ENCODE results near the gene KCNMB3.
"Not testable (repeated sequence)": the region's sequence is repeated elsewhere in the genome, so short reads cannot be mapped to it uniquely, and the experiment has no call there.

Gene KCNMB3

GRCh38 chr3:179223548-179223947, 27.4 kb downstream of the KCNMB3 start:
- TF ChIP-seq, protein P1, sequence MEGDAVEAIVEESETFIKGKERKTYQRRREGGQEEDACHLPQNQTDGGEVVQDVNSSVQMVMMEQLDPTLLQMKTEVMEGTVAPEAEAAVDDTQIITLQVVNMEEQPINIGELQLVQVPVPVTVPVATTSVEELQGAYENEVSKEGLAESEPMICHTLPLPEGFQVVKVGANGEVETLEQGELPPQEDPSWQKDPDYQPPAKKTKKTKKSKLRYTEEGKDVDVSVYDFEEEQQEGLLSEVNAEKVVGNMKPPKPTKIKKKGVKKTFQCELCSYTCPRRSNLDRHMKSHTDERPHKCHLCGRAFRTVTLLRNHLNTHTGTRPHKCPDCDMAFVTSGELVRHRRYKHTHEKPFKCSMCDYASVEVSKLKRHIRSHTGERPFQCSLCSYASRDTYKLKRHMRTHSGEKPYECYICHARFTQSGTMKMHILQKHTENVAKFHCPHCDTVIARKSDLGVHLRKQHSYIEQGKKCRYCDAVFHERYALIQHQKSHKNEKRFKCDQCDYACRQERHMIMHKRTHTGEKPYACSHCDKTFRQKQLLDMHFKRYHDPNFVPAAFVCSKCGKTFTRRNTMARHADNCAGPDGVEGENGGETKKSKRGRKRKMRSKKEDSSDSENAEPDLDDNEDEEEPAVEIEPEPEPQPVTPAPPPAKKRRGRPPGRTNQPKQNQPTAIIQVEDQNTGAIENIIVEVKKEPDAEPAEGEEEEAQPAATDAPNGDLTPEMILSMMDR (IDR thresholded peaks at IDR 0.05; ENCODE audit: insufficient read depth, low read length, poor library complexity, severe bottlenecking), result no peak
- no peak for TF ChIP-seq EZH2phosphoT487 (conservative IDR thresholded peaks at IDR 0.05; ENCODE audit: low read length)
- H3K27me3 ChIP-seq (ENCODE audit: low read length), result no peaks in the 10 kb centered on the region
- no peak overlapping the region for H3K9ac ChIP-seq (ENCODE audit: low read length)
- H3K79me2 ChIP-seq (ENCODE audit: insufficient read depth, low read length), result no peaks in the 10 kb centered on the region
- no peaks in the 10 kb centered on the region for H3K9me3 ChIP-seq (ENCODE audit: insufficient read depth, low read length)
- no peaks in the 10 kb centered on the region for H4K20me1 ChIP-seq (ENCODE audit: low read depth, low read length)
- H3K4me3 ChIP-seq (ENCODE audit: insufficient read depth, low read length, poor library complexity, severe bottlenecking), result no peak overlapping the region
- no peaks in the 10 kb centered on the region for H3K9me2 ChIP-seq (replicated peaks; ENCODE audit: insufficient read depth, low read length)
- no peak overlapping the region for H3K4me2 ChIP-seq (ENCODE audit: low read depth, low read length, poor library complexity, severe bottlenecking)
- no peaks in the 10 kb centered on the region for H3F3A ChIP-seq (ENCODE audit: insufficient read depth)
- H2AFZ ChIP-seq (ENCODE audit: low read depth, low read length, severe bottlenecking), result no peak overlapping the region
- no peak overlapping the region for H3K27ac ChIP-seq (ENCODE audit: low read depth, low read length)
- H3K36me3 ChIP-seq (ENCODE audit: low read length), result no peaks in the 10 kb centered on the region; the same call in 1 of the 2 replicates

DNA sequence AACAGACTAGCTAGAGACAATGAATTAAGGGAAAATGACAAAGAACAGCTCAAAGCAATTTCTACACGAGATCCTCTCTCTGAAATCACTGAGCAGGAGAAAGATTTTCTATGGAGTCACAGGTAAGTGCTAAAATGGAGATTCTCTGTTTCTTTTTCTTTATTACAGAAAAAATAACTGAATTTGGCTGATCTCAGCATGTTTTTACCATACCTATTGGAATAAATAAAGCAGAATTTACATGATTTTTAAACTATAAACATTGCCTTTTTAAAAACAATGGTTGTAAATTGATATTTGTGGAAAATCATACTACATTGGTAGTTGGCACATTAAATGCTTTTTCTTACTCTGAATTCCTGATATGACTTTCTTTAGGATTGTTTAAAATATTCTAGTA, 32.7 kb downstream of the KCNMB3 start:
- H2AFZ ChIP-seq (ENCODE audit: low read depth, low read length, severe bottlenecking); H3K4me3 ChIP-seq (ENCODE audit: insufficient read depth, low read length, poor library complexity, severe bottlenecking); H4K20me1 ChIP-seq (ENCODE audit: low read depth, low read length); H3K4me2 ChIP-seq (ENCODE audit: low read depth, low read length, poor library complexity, severe bottlenecking); H3K36me3 ChIP-seq (ENCODE audit: low read length); H3K27me3 ChIP-seq (ENCODE audit: low read length); H3K27ac ChIP-seq (ENCODE audit: low read depth, low read length); H3K9me3 ChIP-seq (ENCODE audit: insufficient read depth, low read length); H3K79me2 ChIP-seq (ENCODE audit: insufficient read depth, low read length); H3F3A ChIP-seq (ENCODE audit: insufficient read depth); H3K9ac ChIP-seq (ENCODE audit: low read length); H3K9me2 ChIP-seq (replicated peaks; ENCODE audit: insufficient read depth, low read length): not testable (repeated sequence)

- H3K79me2 ChIP-seq (ENCODE audit: insufficient read depth, low read length); H3F3A ChIP-seq (ENCODE audit: insufficient read depth); H3K9ac ChIP-seq (ENCODE audit: low read length); H3K4me3 ChIP-seq (ENCODE audit: insufficient read depth, low read length, poor library complexity, severe bottlenecking); H3K27ac ChIP-seq (ENCODE audit: low read depth, low read length); H4K20me1 ChIP-seq (ENCODE audit: low read depth, low read length); H2AFZ ChIP-seq (ENCODE audit: low read depth, low read length, severe bottlenecking); H3K36me3 ChIP-seq (ENCODE audit: low read length); H3K4me2 ChIP-seq (ENCODE audit: low read depth, low read length, poor library complexity, severe bottlenecking); H3K9me2 ChIP-seq (replicated peaks; ENCODE audit: insufficient read depth, low read length); H3K9me3 ChIP-seq (ENCODE audit: insufficient read depth, low read length); H3K27me3 ChIP-seq (ENCODE audit: low read length): not testable (repeated sequence)
Observed at GRCh38 chr3:179215550-179215949, 35.4 kb downstream of the KCNMB3 start.

DNA sequence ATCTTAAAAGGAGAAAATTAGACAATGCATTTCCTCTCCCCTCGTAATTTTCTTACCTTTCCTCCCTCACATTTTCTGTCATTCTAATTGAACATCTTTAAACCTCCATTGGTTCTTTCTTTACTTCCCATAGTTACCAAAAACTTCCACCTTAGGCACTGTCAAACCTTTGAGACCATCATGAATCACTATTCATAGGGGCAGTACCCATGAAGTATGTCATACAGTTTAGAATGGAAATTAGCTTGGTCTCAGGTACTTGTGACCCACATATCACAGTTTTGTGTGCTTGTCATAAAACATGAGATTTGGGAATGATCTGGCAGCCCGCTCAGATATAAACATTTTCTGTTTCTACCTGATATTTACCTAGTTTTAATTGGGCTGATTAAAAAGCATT, 50.1 kb downstream of the KCNMB3 start:
- H3K79me2 ChIP-seq (ENCODE audit: insufficient read depth, low read length), result no peaks in the 10 kb centered on the region
- no peaks in the 10 kb centered on the region for H3K9me2 ChIP-seq (replicated peaks; ENCODE audit: insufficient read depth, low read length)
- H2AFZ ChIP-seq (ENCODE audit: low read depth, low read length, severe bottlenecking), result no peak overlapping the region
- H3K4me3 ChIP-seq (ENCODE audit: insufficient read depth, low read length, poor library complexity, severe bottlenecking), result no peak overlapping the region
- no peaks in the 10 kb centered on the region for H4K20me1 ChIP-seq (ENCODE audit: low read depth, low read length)
- H3K9me3 ChIP-seq (ENCODE audit: insufficient read depth, low read length), result no peaks in the 10 kb centered on the region
- no peak for TF ChIP-seq EZH2phosphoT487 (conservative IDR thresholded peaks at IDR 0.05; ENCODE audit: low read length)
- TF ChIP-seq, protein P1 (IDR thresholded peaks at IDR 0.05; ENCODE audit: insufficient read depth, low read length, poor library complexity, severe bottlenecking), result no peak
- no peak overlapping the region for H3K9ac ChIP-seq (ENCODE audit: low read length)
- no peak overlapping the region for H3K4me2 ChIP-seq (ENCODE audit: low read depth, low read length, poor library complexity, severe bottlenecking)
- H3F3A ChIP-seq (ENCODE audit: insufficient read depth), result no peaks in the 10 kb centered on the region; the same call in 1 of the 2 replicates
- peaks cover 3% of the 10 kb centered on the region; the same call in 1 of the 2 replicates for H3K36me3 ChIP-seq (ENCODE audit: low read length)
- no peaks in the 10 kb centered on the region for H3K27me3 ChIP-seq (ENCODE audit: low read length)
- no peak overlapping the region for H3K27ac ChIP-seq (ENCODE audit: low read depth, low read length)
